Gastrocnemius medialis (tissue), 4 donors: ENCODE measurements around the gene FUNDC2. TPM values are rescaled to one million over a fixed set of nuclear protein-coding genes. Genes with fewer than 3 reads are reported as not detected.

Experiments
- ATAC-seq, 2 donors: fragments of 150-250 bp; one replicate each; pipeline ENCODE4 v1.9.1; 2016
- DNase-seq, 2 donors: peaks; one replicate each; pipeline ENCODE4 v3.0.0-alpha.2; 2019
- H3K27ac ChIP-seq, 4 donors: fragments of 200-600 bp; sonication (generic); 1 replicate in 1 of 4; 2 replicates in 3 of 4; pipeline ENCODE4 v1.5.1; 2016 to 2018; ENCODE audit warnings: mild to moderate bottlenecking in 2 of 4, moderate library complexity in 1 of 4
- H3K27me3 ChIP-seq, 3 donors: fragments of 200-600 bp; sonication (generic) in 2 of 3; 1 replicate in 1 of 3; 2 replicates in 2 of 3; pipeline versions ENCODE4 v1.5.1 to v1.6.0; 2016 to 2019; ENCODE audit warnings: mild to moderate bottlenecking in 1 of 3, moderate library complexity in 1 of 3
- H3K36me3 ChIP-seq, 2 donors: fragments of 200-600 bp; sonication (generic) in 1 of 2; one replicate each; pipeline ENCODE4 v1.5.1; 2017 to 2018
- H3K4me1 ChIP-seq, 2 donors: fragments of 200-600 bp; sonication (generic) in 1 of 2; one replicate each; pipeline ENCODE4 v1.5.1; 2016 to 2017; ENCODE audit warnings: mild to moderate bottlenecking in 2 of 2
- H3K4me3 ChIP-seq, 4 donors: fragments of 200-600 bp; sonication (generic) in 3 of 4; 1 replicate in 1 of 4; 2 replicates in 3 of 4; pipeline ENCODE4 v1.5.1; 2016 to 2019; ENCODE audit warnings: mild to moderate bottlenecking in 2 of 4
- H3K9me3 ChIP-seq, 3 donors: fragments of 200-600 bp; sonication (generic) in 2 of 3; 1 replicate in 1 of 3; 2 replicates in 2 of 3; pipeline ENCODE4 v1.5.1; 2016 to 2019
- CTCF ChIP-seq, 5 experiments: fragments of 450-650 bp in 3 of 5; fragments of 200-600 bp in 2 of 5; sonication (generic) in 2 of 5; IDR thresholded peaks in 4 of 5; conservative IDR thresholded peaks in 1 of 5; 1 replicate in 4 of 5; 2 replicates in 1 of 5; pipeline ENCODE4 v1.5.1; 2016 to 2019; ENCODE audit warnings: antibody characterized with exemption in 5 of 5, mild to moderate bottlenecking in 3 of 5, moderate library complexity in 3 of 5
- POLR2A ChIP-seq, 2 donors: fragments of 450-650 bp; IDR thresholded peaks; one replicate each; pipeline ENCODE4 v1.6.1; 2017; ENCODE audit warnings: antibody characterized with exemption in 2 of 2, mild to moderate bottlenecking in 2 of 2, moderate library complexity in 2 of 2
- in situ Hi-C, 4 donors: fragments of 200-750 bp; cut with MboI; loops; one replicate each; pipeline versions ENCODE4 v1.15.0 to v1.8.0; 2017; ENCODE audit warnings: low sequenced_read_pairs in 4 of 4
- intact Hi-C: fragments of 100-400 bp; cut with DNase I; formaldehyde crosslinking; loops from one replicate; pipeline ENCODE4 v1.15.1; 2023; ENCODE audit warnings: low total_unique reads
- total RNA-seq, 4 donors: library from RNA; depleted of rRNA; stranded (reverse); fragments of >200 nt; gene quantifications; one replicate each; pipeline versions ENCODE4 v1.1.0 to v1.2.3, GENCODE V29; 2016

Gene FUNDC2
- total RNA-seq, 4 donors from 2014 or later = 141 to 267 (median 183) TPM

GRCh38 chrX:154991039-154991438, 35.6 kb upstream of the FUNDC2 start:
- in situ Hi-C loops = loop anchor here in 2 of 4 donors (10.0 to 25.0 kb wide), 2 partner anchors 56 to 96 kb away; no protein-coding TSS in a partner anchor
- intact Hi-C loops = no loop called here
- no peaks in the 10 kb centered on the region for H3K36me3 ChIP-seq
- no peaks in the 10 kb centered on the region for H3K27me3 ChIP-seq
- DNase-seq (no peak), ATAC-seq (no peak)
- H3K4me1 ChIP-seq = no peaks in the 10 kb centered on the region
- TF ChIP-seq CTCF (IDR thresholded peaks at IDR 0.05 in 4 of 5, conservative IDR thresholded peaks at IDR 0.05 in 1 of 5) = no peak
- no peak for TF ChIP-seq POLR2A (IDR thresholded peaks at IDR 0.05)
- no peaks in the 10 kb centered on the region for H3K9me3 ChIP-seq
- H3K4me3 ChIP-seq = no peak overlapping the region
- no peak overlapping the region for H3K27ac ChIP-seq

- no peak overlapping the region for H3K27ac ChIP-seq
- no peaks in the 10 kb centered on the region for H3K9me3 ChIP-seq
- no peaks in the 10 kb centered on the region for H3K36me3 ChIP-seq
- ATAC-seq = no peak
- intact Hi-C loops = no loop called here
- in situ Hi-C loops = loop anchor here in 2 of 4 donors (10.0 to 25.0 kb wide), 2 partner anchors 57 to 96 kb away; no protein-coding TSS in a partner anchor
- no peaks in the 10 kb centered on the region for H3K4me1 ChIP-seq
- no peak overlapping the region for H3K4me3 ChIP-seq
- TF ChIP-seq CTCF (IDR thresholded peaks at IDR 0.05 in 4 of 5, conservative IDR thresholded peaks at IDR 0.05 in 1 of 5) = no peak
- TF ChIP-seq POLR2A (IDR thresholded peaks at IDR 0.05) = no peak
- no peak for DNase-seq
- H3K27me3 ChIP-seq = no peaks in the 10 kb centered on the region
These were observed 35.2 kb upstream of the FUNDC2 start for GRCh38 chrX:154991476-154991875.

DNA sequence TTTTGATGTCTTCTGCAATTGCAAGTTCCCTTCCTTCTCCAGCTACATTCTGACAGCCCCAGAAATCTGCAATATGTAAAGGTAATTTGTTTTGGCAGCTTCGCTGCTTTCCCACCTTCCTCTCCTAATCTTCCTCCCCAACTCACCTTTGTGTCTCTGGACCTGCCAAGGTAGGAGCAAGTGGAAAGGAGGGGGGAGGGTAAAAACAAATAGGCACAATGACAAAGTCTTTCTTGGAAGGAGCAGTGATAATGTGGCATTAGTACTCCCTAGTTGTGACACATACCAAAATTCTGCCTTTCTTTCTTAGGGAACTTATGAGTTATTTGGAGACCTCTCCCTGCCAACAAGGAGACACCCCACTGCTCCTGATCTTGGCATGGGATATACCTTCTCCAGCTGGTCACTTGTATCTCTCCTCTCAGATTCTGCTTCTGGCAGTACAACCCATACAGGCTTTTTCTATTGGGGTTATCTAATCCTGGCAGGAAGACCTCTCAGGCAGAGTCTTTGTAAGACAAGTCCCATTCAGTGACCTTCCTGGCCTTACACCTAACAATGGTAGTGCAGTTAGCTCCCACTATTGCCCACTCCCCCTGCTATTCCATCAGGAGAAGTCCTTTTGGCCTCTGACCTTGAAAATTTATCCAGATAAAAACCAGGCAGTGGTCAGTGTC, 28.3 kb upstream of the FUNDC2 start:
- ATAC-seq (no peak), DNase-seq (no peak)
- intact Hi-C loops (no loop called here), in situ Hi-C loops (loop anchor here in 2 of 4 donors (10.0 to 25.0 kb wide), 2 partner anchors 64 to 89 kb away; no protein-coding TSS in a partner anchor)
- Histone ChIP-seq H3K4me3 (no peak overlapping the region), H3K27me3 (no peaks in the 10 kb centered on the region), H3K36me3 (no peaks in the 10 kb centered on the region), H3K9me3 (no peaks in the 10 kb centered on the region), H3K4me1 (no peaks in the 10 kb centered on the region), H3K27ac (no peak overlapping the region)
- TF ChIP-seq CTCF (IDR thresholded peaks at IDR 0.05 in 4 of 5, conservative IDR thresholded peaks at IDR 0.05 in 1 of 5) (no peak), POLR2A (IDR thresholded peaks at IDR 0.05) (no peak)

GRCh38 chrX:155000841-155001240, 25.8 kb upstream of the FUNDC2 start:
- ATAC-seq = no peak
- H3K27me3 ChIP-seq = no peaks in the 10 kb centered on the region
- no peak for DNase-seq
- in situ Hi-C loops (no loop called here), intact Hi-C loops (no loop called here)
- no peaks in the 10 kb centered on the region for H3K9me3 ChIP-seq
- H3K27ac ChIP-seq = no peak overlapping the region
- H3K4me3 ChIP-seq = no peak overlapping the region
- TF ChIP-seq POLR2A (IDR thresholded peaks at IDR 0.05) (no peak), CTCF (IDR thresholded peaks at IDR 0.05 in 4 of 5, conservative IDR thresholded peaks at IDR 0.05 in 1 of 5) (no peak)
- H3K36me3 ChIP-seq = no peaks in the 10 kb centered on the region
- no peaks in the 10 kb centered on the region for H3K4me1 ChIP-seq
